GM21360 (cell line): ENCODE results near the gene HHAT.
A peak's percentile ranks its signal among the peaks of the same experiment; 100 is the strongest.
"Not testable (repeated sequence)": the region's sequence is repeated elsewhere in the genome, so short reads cannot be mapped to it uniquely, and the experiment has no call there.

Experiments
- ATAC-seq: cut with Tn5 transposase; IDR thresholded peaks from one replicate; pipeline ENCODE4 v1.9.1; 2021; ENCODE audit warnings: mild to moderate bottlenecking, moderate library complexity; ENCODE audit not compliant: unreplicated experiment

HHAT gene

DNA sequence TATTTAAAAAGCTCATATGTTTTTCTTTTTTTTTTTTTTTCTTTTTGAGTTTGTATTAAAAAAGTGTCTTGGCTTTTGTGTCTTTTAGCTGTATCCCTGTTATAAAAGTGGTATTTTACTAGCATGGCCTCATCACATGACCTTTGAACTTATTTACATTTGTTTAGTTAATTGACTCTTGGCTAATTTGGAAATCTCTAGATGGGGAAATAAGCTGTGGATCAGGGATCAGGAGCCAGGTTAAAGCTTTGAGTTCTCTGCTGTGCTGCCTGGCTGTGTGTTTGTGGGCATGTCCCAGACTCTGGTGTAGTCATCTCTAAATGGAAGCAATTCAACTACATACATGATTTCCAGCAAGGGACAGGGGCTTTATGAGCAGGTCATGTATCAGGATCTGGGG is 56.5 kb downstream of the HHAT start:
- ATAC-seq, result no peak

DNA sequence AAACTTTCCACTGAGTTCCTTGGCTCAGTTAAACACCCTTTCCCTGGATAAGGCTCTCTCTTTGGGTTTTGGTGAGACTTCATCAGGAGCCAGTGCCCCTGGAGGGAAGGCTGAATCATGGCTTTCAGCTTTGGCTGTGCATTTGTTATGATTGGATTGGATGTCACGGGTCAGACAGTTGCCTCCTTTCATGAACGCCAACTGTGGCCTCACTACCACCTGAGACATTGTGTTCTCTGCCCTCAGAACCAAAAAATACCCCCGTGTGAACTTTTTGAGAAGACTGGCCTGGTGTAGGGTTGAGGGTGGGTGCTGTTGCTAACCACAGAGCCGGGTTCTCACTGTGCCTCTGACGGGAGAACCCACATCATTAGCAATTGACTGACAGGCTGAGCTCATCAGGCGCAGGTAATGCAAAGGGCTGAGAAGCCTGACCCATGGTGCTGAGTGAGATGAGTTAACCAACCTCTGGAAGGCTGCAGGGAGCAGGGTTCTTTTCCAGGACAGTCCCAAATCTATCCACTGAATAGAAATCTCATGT is 65.6 kb downstream of the HHAT start:
- ATAC-seq, result no peak

DNA sequence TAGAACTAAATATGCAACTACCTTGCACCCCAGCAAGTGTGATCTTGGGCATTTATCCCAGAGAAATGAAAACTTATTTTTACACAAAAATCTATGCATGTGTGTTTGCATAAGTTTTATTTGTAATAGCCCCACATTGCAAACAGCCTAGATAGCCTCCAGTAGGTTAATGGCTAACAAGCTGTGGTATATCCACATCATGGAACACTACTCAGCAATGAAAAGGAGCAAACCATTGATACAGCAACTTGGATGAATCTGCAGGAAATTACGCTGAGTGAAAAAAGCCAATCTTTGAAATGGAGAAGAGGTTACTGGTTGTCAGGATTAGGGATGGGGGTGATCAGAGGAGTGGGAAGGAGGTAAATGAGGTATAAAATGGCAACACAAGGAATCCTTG is 67.8 kb downstream of the HHAT start:
- ATAC-seq, result no peak

DNA sequence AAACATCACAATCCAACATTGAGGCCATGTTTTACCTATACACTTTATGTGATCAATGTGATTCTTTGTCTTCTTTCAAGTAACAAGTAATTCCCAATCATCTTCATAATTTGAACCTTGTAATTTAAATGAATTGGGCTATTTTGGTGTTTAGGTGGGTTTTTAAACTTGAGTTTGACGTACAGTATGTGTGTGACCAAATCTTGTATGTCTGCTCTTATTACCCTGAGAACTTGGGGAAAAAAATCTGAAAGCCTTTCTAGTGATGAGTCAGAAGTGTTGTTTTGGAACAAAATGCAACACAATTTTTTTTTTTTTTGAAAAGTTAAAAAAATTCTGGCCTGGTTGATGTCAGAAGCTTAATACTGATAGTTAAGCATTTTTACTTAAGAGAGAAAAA is 68.5 kb downstream of the HHAT start:
- no peak for ATAC-seq

DNA sequence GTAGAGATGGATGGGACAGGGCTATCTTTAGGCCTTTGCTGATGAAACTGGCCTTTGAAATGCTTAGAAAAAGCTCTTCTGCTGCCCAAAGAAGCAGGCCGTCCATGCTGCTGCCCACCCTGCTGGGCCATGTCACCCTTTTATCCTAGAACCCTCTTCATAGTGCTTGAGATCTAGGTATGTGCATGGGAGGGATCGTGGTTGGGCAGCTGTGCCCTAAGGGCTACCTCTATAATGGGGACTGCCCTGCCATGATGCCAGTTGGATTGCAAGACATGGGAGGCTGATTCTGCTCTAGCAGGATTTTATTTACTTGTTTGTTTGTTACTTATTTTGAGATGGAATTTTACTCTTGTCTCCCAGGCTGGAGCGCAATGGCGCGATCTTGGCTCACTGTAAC is 69.0 kb downstream of the HHAT start:
- no peak for ATAC-seq

DNA sequence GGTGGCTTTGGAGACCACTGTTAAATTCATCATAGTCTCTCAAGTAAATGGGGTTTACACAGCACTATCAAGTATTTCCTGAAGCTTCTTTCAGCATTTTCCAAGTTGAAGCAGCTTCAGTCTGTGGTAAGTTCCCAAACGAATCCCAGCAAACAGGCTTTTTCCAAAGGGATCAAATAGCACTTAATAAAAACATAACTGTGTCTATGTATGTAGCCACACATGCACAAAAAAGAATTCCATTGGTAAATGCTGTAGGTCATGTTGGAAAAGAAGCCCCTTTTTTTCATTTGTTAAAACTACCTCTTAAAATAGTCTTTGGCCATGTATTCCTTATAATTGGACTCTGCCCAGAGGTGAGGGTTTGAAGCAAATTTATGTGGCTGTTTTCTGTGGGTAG is 69.8 kb downstream of the HHAT start:
- no peak for ATAC-seq

DNA sequence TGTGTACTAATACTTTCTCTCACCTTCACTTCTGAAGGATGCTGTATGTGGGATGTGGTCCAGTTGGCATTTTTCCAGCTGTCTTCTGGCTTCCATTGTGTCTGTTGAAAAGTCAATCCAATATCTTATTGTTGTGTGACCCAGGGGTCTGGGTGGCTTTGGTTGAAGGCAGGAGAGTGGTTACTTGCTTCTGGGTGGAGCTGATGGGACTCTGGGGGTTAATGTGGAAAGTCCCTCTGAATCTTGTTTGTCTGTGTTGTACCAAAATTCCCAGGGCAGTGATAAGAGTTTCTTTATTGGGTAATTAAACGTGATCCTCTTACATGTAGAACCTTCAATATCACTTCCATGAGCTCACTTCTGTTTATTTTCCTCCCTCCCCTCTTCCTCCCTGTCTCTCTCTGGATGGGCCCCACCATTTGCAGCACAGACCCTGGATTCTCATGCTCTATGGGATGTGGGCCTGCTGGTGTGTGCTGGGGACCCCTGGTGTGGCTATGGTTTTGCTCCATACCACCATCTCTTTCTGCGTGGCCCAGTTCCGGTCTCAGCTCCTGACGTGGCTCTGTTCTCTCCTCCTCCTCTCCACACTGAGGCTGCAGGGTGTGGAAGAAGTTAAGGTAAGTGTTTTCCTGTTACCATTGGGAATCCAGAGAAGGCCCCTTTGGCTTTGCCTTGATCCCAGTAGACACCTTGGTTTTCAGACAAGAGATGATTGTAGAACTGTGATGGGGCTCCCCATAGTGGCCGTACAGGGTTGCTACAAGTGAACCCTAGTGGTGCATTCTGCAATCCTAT is 71.5 kb downstream of the HHAT start:
- peak; percentile 92 for ATAC-seq

DNA sequence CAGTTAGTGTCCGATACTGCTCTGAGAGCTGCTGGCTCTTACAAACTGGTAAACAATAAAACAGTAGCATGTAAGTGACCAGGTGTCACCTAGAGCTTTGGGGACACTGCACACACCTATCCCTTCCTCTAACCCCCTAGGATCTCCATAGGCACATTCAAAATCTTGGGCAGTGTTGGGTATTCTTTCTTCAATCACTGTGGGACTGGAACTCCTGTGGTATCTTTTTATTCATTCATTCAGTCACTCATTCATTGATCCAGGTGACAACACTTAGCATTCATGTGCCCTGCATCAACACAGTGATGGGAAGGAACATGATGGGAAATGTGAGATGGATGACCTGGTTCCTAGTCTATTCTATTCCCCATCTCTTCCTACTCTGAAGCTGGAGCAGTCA is 73.9 kb downstream of the HHAT start:
- no peak for ATAC-seq

DNA sequence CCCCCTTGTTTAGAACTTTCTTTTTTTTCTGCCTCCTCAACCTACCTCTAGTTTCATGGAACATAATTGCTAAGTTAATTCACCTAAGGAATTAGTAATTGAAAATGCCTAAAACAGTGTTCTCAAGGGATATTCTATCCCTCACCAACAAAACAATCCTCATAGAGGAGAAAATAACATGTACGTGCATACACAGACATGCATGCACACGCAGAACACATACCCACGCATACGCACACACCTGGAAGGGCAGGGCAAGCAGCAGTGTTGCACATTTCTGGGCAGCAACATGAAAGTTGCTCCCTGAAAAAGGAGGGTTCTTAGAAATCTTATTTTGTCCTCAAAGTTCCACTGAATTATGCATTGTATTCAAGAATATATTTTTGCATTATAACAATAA is 76.6 kb downstream of the HHAT start:
- no peak for ATAC-seq

DNA sequence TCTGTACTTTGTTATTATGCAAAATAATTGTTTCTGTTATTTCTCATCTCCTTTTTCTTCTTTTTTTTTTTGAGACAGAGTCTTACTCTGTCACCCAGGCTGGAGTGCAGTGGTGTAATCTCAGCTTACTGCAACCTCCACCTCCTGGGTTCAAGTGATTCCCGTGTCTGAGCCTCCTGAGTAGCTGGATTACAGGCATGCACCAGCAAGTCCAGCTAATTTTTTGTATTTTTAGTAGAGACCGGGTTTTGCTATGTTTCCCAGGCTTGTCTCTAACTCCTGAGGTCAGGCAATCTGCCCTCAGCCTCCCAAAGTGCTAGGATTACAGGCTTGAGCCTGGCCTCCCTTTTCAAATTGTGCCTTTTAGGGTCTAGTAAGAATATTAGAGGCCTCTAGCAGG is 77.6 kb downstream of the HHAT start:
- not testable (repeated sequence) for ATAC-seq

DNA sequence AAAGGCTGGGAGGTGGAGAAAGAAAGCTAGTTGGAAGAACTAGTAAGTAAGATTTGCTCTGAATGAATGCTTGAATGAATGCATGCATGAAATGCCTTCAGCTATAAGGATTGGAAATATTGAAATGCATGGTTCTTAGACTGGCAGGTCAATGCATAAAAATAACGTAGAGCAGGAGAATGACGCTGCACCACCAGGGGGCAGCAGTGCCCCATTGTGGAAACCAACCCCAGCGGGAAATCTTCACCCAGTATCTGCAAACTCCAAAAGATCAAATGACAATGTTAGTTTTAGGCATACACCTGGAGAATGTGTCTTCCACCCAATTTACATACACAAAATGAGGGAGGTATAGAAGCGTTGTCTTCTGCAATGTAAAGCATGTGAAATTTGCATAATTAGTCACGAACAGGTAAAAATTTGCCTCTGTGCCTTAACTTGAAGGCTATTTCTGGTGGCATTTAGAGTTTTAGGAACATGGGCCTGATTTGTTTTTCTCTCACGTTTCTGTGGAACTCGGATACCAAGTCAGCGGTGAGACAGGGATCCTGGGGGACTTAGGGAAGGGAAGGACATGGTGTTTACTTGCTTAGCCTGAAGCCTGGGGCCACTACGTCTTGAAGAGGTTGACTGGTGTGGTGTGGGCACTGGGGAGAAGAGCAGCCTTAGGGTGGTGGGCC is 78.6 kb downstream of the HHAT start:
- peak; percentile 72 for ATAC-seq

DNA sequence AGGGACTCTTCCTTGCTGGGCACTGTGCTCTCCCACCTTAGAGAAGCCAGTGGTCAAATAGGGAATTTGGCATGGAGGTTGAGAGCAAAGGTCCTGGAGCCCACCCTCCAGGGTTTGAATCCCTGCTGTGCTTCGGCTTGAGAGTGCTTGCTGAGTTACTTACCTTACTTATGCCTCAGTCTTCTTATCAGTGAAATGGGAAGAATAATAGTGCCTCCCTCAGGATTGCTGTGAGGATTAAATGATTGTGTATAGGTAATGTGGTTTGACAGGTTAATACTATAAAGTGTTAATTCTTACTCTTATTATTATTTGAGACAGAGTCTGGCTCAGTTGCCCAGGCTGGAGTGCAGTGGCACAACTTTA is 79.2 kb downstream of the HHAT start:
- ATAC-seq, result no peak

DNA sequence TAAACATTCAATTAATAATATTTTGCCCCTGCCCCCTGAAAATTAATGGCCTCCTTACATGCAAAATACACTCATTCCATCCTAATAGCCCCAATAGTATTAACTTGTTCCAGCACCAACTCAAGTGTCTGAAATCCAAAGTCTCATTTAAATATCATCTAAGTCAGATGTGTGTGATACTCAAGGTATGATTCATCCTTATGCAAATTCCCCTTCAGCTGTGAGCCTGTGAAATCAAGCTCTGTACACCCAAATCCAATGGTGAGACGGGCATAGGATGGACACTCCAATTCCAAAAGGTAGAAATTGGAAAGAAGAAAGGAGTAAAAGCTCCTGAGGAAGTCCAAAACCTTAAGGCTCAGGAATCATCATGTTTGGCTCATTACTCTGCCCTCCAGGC is 83.5 kb downstream of the HHAT start:
- no peak for ATAC-seq

DNA sequence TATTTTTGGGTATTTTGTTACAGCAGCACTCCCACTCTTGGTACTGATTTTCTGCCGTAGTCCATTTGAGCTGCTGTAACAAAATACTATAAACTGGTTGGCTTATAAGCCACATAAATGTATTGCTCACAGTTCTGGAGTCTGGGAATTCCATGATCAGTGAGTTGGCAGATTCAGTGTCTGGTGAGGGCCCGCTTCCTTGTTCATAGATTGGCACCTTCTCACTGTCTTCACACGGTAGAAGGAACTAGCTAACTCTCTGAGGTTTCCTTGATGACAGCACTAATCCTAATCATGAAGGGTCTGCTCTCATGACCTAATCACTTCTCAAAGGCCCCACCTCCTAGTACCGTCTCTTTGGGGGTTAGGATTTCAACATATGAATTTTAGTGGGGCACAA is 85.2 kb downstream of the HHAT start:
- no peak for ATAC-seq

DNA sequence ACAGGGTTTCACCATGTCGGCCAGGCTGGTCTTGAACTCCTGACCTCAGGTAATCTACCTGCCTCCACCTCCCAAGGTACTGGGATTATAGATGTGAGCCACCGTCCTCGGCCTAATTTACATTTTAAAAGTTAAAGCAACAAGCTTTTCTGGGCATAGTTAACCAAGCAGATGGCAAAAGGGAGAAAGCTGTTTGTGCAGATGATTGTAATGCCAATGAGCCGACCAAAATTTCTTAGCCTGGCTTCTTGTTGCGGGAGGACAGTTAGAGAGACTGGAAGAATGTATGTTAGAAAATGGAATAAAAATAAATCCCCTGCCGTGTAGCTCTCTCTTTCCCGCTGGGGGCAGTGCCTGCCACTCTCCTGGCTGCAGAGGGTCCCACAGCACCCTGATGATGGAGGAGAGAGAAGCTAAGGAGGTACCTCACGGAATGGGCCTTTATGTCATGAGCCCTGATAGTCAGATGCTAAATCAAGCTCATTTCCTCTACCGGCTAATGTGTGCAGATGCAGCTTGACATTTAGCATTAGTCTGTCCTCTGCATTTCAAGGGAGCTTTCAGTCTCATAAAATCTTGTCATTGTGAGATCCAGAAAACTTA is 87.2 kb downstream of the HHAT start:
- ATAC-seq, result no peak

DNA sequence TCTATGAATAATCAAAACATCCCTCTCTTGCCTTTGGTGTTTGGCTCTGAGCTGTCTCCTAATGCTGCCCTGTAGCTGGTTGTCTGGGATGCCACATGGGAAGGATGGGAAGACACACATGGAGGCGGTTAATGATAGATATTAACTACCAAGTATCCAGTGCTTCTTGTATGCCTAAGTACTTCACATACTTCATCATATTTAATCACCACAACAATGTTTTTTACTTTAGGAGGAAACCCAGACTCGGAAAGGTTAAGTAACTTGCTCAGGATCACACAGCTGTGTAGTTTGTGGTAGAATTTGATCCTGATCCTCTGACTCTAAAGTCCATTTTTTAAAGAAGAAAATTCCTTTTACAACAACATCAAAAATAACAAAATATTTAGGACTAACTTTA is 88.0 kb downstream of the HHAT start:
- ATAC-seq, result no peak

DNA sequence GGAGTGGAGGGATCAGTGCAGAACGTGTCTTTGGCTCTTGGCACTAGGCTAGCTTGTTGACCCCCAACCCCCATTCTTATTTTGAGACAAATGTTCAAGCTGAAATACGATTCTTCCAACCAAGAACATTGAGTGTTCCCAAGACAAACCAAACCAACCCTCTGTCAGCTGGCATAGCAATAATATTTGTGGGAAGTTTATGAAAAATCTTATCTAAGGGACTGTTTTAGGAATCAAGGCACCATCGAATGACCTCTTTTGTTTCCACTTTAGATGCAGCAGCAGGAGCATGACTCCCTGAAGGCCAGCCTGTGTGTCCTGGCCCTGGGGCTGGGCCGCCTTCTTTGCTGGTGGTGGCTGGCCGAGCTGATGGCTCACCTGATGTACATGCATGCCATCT is 89.2 kb downstream of the HHAT start:
- ATAC-seq, result no peak

DNA sequence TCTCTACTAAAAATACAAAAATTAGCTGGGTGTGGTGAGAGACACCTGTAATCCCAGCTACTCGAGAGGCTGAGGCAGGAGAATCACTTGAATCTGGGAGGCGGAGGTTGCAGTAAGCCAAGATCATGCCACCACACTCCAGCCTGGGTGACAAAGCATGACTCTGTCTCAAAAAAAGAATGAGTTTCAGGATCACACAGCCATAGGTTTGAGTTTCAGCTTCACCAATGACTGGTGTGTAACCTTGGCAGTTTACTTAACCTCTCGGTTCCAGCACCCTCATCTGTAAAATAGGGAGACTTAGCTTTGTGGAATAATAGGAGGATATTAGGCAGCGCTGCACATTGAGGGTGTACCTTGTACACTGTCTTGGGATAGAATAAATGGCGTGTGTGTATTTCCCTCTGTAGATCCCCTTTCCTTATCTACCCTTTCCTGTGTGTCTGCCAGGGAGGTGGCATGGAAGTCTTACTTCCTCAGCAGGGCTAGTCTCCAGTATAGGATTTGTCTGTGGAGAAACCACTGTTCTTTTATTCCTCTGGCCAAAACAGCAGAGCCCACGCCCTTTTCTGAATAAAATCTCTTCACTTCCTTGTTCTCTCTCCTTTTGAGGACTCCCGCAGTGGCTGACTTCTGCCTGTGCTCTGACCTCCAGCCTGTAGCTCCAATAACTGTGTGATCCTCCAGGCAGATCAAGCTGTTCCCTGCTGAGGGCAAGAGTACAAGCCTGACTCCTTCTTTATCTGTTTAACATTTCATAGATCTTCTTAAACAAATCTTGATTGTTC is 90.4 kb downstream of the HHAT start:
- no peak for ATAC-seq

DNA sequence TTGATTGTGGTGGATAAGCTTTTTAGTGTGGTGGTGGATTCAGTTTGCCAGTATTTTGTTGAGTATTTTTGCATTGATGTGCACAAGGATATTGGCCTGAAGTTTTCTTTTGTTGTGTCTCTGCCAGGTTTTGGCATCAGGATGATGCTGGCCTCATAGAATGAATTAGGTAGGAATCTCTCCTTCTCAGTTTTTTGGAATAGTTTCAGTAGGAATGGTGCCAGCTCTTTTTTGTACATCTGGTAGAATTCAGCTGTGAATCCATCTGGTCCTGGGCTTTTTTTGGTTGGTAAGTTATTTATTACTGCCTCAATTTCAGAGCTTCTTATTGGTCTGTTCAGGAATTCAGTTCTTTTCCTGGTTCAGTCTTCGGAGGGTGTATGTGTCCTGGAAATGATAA is 98.0 kb downstream of the HHAT start:
- ATAC-seq, result not testable (repeated sequence)

DNA sequence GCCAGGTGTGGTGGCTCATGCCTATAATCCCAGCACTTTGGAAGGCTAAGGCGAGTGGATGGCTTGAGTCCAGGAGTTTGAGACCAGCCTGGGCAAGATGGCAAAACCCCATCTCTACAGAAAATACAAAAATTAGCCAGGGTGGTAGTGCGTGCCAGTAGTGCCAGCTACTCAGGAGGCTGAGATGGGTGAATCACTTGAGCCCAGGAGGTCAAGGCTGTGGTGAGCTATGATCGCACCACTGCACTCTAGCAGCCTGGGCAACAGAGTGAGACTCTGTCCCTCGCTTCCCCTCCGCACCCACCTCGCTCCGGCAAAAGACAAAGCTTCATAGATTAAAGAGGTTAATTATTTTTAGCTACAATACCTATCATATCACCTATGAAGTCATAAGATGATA is 100.0 kb downstream of the HHAT start:
- ATAC-seq, result no peak

DNA sequence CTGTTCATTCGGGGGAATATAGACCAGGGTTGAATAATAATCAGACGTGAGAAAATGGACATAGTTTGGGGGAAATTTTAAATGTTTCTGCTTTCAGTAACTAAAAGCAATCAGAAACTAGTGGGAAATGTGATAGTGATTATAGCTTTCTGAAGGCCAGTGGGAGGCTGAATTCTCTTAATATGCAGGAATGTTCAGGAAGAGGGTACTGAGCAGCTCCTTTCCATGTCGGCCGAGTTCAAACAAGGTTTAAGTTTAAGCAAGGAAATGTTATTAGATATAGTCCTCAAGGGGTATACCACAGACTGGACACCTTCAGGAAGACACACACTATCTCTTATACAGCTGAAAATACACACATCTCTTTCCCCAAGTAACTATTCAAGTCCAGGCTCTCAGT is 105.5 kb downstream of the HHAT start:
- ATAC-seq, result no peak
